Mesenchymal stem cell (in vitro differentiated cells and primary cell): Measurements from ENCODE around the gene CUL2.

Experiments used
- DNase-seq: peaks from one replicate; pipeline ENCODE4 v3.0.0-alpha.2; 2013
- H2AFZ ChIP-seq: one replicate; pipeline ENCODE4 v1.6.1; 2013; ENCODE audit warnings: low read depth, mild to moderate bottlenecking, control low read depth, inconsistent platforms, low read length, moderate library complexity
- H2AK5ac ChIP-seq: 2 replicates; pipeline ENCODE4 v1.6.1; 2013; ENCODE audit warnings: low read length, moderate library complexity, mild to moderate bottlenecking, inconsistent platforms; ENCODE audit not compliant: severe bottlenecking
- H2BK120ac ChIP-seq: one replicate; pipeline ENCODE4 v1.6.1; 2013; ENCODE audit warnings: low read depth, mild to moderate bottlenecking, inconsistent platforms, low read length, moderate library complexity
- H2BK12ac ChIP-seq, 2 experiments: one replicate each; pipeline ENCODE4 v1.6.1; 2013; ENCODE audit warnings: inconsistent platforms in 2 of 2, low read length in 2 of 2, mild to moderate bottlenecking in 2 of 2, moderate library complexity in 2 of 2, control low read depth in 1 of 2
- H2BK15ac ChIP-seq: one replicate; pipeline ENCODE4 v1.6.1; 2013; ENCODE audit warnings: mild to moderate bottlenecking, low read depth, inconsistent platforms; ENCODE audit not compliant: poor library complexity, severe bottlenecking
- H2BK5ac ChIP-seq: 2 replicates; pipeline ENCODE4 v1.6.1; 2013; ENCODE audit warnings: low read depth, mild to moderate bottlenecking, low read length, control low read depth, inconsistent platforms; ENCODE audit not compliant: poor library complexity, severe bottlenecking
- H3K14ac ChIP-seq, 2 experiments: one replicate each; pipeline ENCODE4 v1.6.1; 2013; ENCODE audit warnings: inconsistent platforms in 2 of 2, low read length in 2 of 2, control low read depth in 1 of 2, mild to moderate bottlenecking in 1 of 2, moderate library complexity in 1 of 2
- H3K18ac ChIP-seq, 2 experiments: one replicate each; pipeline ENCODE4 v1.6.1; 2013; ENCODE audit warnings: inconsistent platforms in 2 of 2, low read length in 2 of 2, control low read depth in 1 of 2, low read depth in 1 of 2, mild to moderate bottlenecking in 1 of 2
- H3K23ac ChIP-seq, 2 experiments: one replicate each; pipeline ENCODE4 v1.6.1; 2013; ENCODE audit warnings: inconsistent platforms in 2 of 2, low read length in 2 of 2, mild to moderate bottlenecking in 2 of 2, moderate library complexity in 2 of 2, control low read depth in 1 of 2
- H3K27ac ChIP-seq: 2 replicates; pipeline ENCODE4 v1.5.1; 2013; ENCODE audit warnings: mild to moderate bottlenecking, moderate library complexity, low read length, control low read depth, inconsistent platforms; ENCODE audit not compliant: poor library complexity, severe bottlenecking
- H3K27me3 ChIP-seq, 2 experiments: 2 replicates each; pipeline versions ENCODE4 v1.6.1 to v1.7.0; 2013; ENCODE audit warnings: low read length in 2 of 2, mild to moderate bottlenecking in 2 of 2, moderate library complexity in 2 of 2, control low read depth in 1 of 2, inconsistent platforms in 1 of 2; ENCODE audit not compliant: control insufficient read depth in 1 of 2, insufficient read depth in 1 of 2
- H3K36me3 ChIP-seq, 2 experiments: 2 replicates each; pipeline versions ENCODE4 v1.6.1 to v1.7.0; 2013; ENCODE audit warnings: low read length in 2 of 2, control low read depth in 1 of 2, inconsistent platforms in 1 of 2, low read depth in 1 of 2, mild to moderate bottlenecking in 1 of 2; ENCODE audit not compliant: insufficient read depth in 2 of 2, control insufficient read depth in 1 of 2
- H3K4ac ChIP-seq, 2 experiments: one replicate each; pipeline ENCODE4 v1.6.1; 2013; ENCODE audit warnings: inconsistent platforms in 2 of 2, low read length in 2 of 2, mild to moderate bottlenecking in 2 of 2, moderate library complexity in 2 of 2, control low read depth in 1 of 2, low read depth in 1 of 2
- H3K4me1 ChIP-seq: 2 replicates; pipeline ENCODE4 v1.6.1; 2013; ENCODE audit warnings: low read depth, low read length, control low read depth; ENCODE audit not compliant: control insufficient read depth, insufficient read depth
- H3K4me2 ChIP-seq: 2 replicates; pipeline ENCODE4 v1.6.1; 2013; ENCODE audit warnings: low read length, mild to moderate bottlenecking, inconsistent platforms; ENCODE audit not compliant: poor library complexity, severe bottlenecking
- H3K4me3 ChIP-seq, 2 experiments: 2 replicates each; pipeline versions ENCODE4 v1.5.1 to v1.7.0; 2013; ENCODE audit warnings: low read length in 2 of 2, mild to moderate bottlenecking in 2 of 2, control low read depth in 1 of 2, low read depth in 1 of 2; ENCODE audit not compliant: insufficient read depth in 1 of 2
- H3K79me1 ChIP-seq: replicated peaks from 2 replicates; pipeline ENCODE4 v1.6.1; 2013; ENCODE audit warnings: mild to moderate bottlenecking, control low read depth, low read length, inconsistent platforms; ENCODE audit not compliant: poor library complexity, severe bottlenecking
- H3K9ac ChIP-seq: 2 replicates; pipeline ENCODE4 v1.7.0; 2013; ENCODE audit warnings: mild to moderate bottlenecking, low read length, moderate library complexity
- H3K9me3 ChIP-seq: 2 replicates; pipeline ENCODE4 v1.7.0; 2013; ENCODE audit warnings: mild to moderate bottlenecking, low read length; ENCODE audit not compliant: control insufficient read depth
- H4K8ac ChIP-seq: one replicate; pipeline ENCODE4 v1.6.1; 2013; ENCODE audit warnings: inconsistent platforms, mild to moderate bottlenecking, low read length, moderate library complexity
- H4K91ac ChIP-seq: one replicate; pipeline ENCODE4 v1.6.1; 2013; ENCODE audit warnings: mild to moderate bottlenecking, low read length, inconsistent platforms
- WGBS: methylation state at CpG from one replicate; pipeline ENCODE4 v1.1.7; 2013; ENCODE audit warnings: mixed read lengths; 5-methylcytosine and 5-hydroxymethylcytosine counted together

Gene CUL2

DNA sequence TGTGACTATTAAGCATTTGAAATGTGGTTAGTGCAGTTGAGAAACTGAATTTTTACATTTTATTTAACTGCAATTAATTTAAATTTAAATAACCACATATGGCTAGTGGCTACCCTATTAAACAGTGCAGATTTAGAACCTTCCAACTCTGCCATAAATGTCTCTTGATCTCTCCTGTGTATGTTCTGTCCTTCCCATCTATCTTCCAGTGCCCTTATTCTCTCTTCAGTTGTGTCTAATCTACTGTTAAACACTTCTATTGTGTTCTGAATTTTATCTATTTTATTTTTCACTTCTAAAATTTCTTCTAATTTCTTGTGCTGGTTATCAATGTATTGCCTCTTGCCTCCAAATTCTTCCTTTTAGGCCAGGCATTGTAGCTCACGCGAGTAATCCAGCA lies 105.0 kb downstream of the CUL2 start:
- no peak overlapping the region for H3K27ac ChIP-seq
- no peak overlapping the region for H3K4me3 ChIP-seq
- no peak overlapping the region for H3K4me2 ChIP-seq
- H2BK5ac ChIP-seq, result no peak overlapping the region
- no peaks in the 10 kb centered on the region for H3K79me1 ChIP-seq
- H4K8ac ChIP-seq, result no peak overlapping the region
- H2BK120ac ChIP-seq, result no peak overlapping the region
- no peaks in the 10 kb centered on the region for H3K36me3 ChIP-seq
- no peak overlapping the region for H2AK5ac ChIP-seq
- no peak overlapping the region for H3K23ac ChIP-seq
- H2AFZ ChIP-seq, result no peak overlapping the region
- no peak overlapping the region for H3K14ac ChIP-seq
- H3K9me3 ChIP-seq, result peaks cover 24% of the 10 kb centered on the region
- no peak overlapping the region for H3K18ac ChIP-seq
- no peak for DNase-seq
- no peak overlapping the region for H2BK12ac ChIP-seq
- no peak overlapping the region for H2BK15ac ChIP-seq
- 100% methylated on average over 2 of the region's 2 CpGs for WGBS
- no peaks in the 10 kb centered on the region for H3K4me1 ChIP-seq
- H3K9ac ChIP-seq, result no peak overlapping the region
- H4K91ac ChIP-seq, result no peak overlapping the region
- H3K27me3 ChIP-seq, result no peaks in the 10 kb centered on the region
- H3K4ac ChIP-seq, result no peak overlapping the region

DNA sequence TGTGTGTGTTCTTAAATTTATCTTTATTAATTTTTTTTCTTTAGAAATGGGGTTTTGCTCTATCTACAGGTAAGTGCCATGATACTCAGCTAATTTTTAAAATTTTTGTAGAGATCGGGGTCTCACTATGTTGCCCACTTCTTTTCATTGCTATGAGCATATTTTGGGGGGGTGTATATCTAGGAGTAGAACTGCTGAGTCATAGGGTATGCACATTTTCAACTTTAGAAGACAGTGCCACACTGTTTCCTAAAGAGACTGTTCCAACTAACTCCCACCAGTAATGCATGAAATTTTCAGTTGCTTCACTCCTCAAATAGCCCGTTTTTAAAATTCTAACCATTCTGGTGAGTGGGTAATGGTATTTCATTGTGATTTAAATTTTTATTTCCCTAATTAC lies 108.3 kb downstream of the CUL2 start:
- Histone ChIP-seq H2BK120ac (no peak overlapping the region), H4K91ac (no peak overlapping the region), H3K27ac (no peak overlapping the region), H3K18ac (no peak overlapping the region), H3K36me3 (no peaks in the 10 kb centered on the region), H2BK5ac (no peak overlapping the region), H2BK15ac (no peak overlapping the region), H3K23ac (no peak overlapping the region), H3K4me3 (no peak overlapping the region), H3K79me1 (no peaks in the 10 kb centered on the region), H2BK12ac (no peak overlapping the region), H3K9me3 (peaks cover 24% of the 10 kb centered on the region), H2AK5ac (no peak overlapping the region), H4K8ac (no peak overlapping the region), H3K9ac (no peak overlapping the region), H3K14ac (no peak overlapping the region), H2AFZ (no peak overlapping the region), H3K4me1 (no peaks in the 10 kb centered on the region), H3K27me3 (peaks cover 0 to 7% of the 10 kb centered on the region in 2 experiments), H3K4me2 (no peak overlapping the region), H3K4ac (no peak overlapping the region)
- WGBS, result 100% methylated on average over 1 of the region's 2 CpGs
- no peak for DNase-seq

DNA sequence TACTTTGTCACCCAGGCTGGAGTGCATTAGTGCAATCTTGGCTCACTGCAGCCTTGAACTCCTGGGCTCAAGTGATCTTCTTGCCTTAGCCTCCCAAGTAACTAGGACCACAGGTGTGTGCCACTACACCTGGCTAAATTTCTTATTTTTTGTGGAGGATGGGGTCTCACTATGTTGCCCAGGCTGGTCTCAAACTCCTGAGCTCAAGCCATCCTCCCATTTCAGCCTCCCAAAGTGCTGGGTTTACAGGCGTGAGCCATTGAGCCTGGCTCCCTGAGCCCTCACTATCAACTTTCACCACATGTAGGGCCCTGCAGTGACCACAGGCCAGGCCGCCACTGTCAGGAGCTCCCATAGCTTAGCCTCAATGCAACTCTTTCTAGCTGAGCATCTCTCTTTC lies 110.2 kb downstream of the CUL2 start:
- Histone ChIP-seq H3K14ac (no peak overlapping the region), H2BK5ac (no peak overlapping the region), H2BK120ac (no peak overlapping the region), H3K36me3 (no peaks in the 10 kb centered on the region), H4K8ac (no peak overlapping the region), H3K27ac (no peak overlapping the region), H3K4ac (no peak overlapping the region), H4K91ac (no peak overlapping the region), H2AK5ac (no peak overlapping the region), H3K23ac (no peak overlapping the region), H2BK15ac (no peak overlapping the region), H2BK12ac (no peak overlapping the region), H3K4me1 (no peaks in the 10 kb centered on the region), H3K9me3 (peaks cover 9% of the 10 kb centered on the region), H3K4me3 (no peak overlapping the region), H3K79me1 (no peaks in the 10 kb centered on the region), H3K9ac (no peak overlapping the region), H3K4me2 (no peak overlapping the region), H2AFZ (no peak overlapping the region), H3K27me3 (peaks cover 0 to 14% of the 10 kb centered on the region in 2 experiments), H3K18ac (no peak overlapping the region)
- WGBS, result 79% methylated on average over 2 of the region's 2 CpGs
- DNase-seq, result no peak

GRCh38 chr10:34978080-34978479 lies 112.1 kb downstream of the CUL2 start:
- H3K79me1 ChIP-seq, result no peaks in the 10 kb centered on the region
- peaks cover 0 to 27% of the 10 kb centered on the region in 2 experiments for H3K27me3 ChIP-seq
- H2BK120ac ChIP-seq, result no peak overlapping the region
- H3K4me3 ChIP-seq, result no peak overlapping the region
- H4K91ac ChIP-seq, result no peak overlapping the region
- no peaks in the 10 kb centered on the region for H3K9me3 ChIP-seq
- no peaks in the 10 kb centered on the region for H3K4me1 ChIP-seq
- 86% methylated on average over 7 of the region's 7 CpGs for WGBS
- no peak overlapping the region for H2BK15ac ChIP-seq
- no peak overlapping the region for H2BK12ac ChIP-seq
- DNase-seq, result no peak
- no peak overlapping the region for H3K4ac ChIP-seq
- no peak overlapping the region for H3K14ac ChIP-seq
- no peak overlapping the region for H2BK5ac ChIP-seq
- H2AFZ ChIP-seq, result no peak overlapping the region
- no peak overlapping the region for H3K18ac ChIP-seq
- H3K23ac ChIP-seq, result no peak overlapping the region
- H3K4me2 ChIP-seq, result no peak overlapping the region
- no peak overlapping the region for H2AK5ac ChIP-seq
- no peaks in the 10 kb centered on the region for H3K36me3 ChIP-seq
- no peak overlapping the region for H3K9ac ChIP-seq
- no peak overlapping the region for H3K27ac ChIP-seq
- no peak overlapping the region for H4K8ac ChIP-seq
